HL-60 (cell line): ENCODE measurements around the gene MIAT.

Source experiments
- DNase-seq, 2 experiments: peaks; one replicate each; pipeline ENCODE4 v3.0.0-alpha.2; 2010 to 2020; ENCODE audit warnings: low read depth in 1 of 2, low spot score in 1 of 2
- H3K27ac ChIP-seq: fragments of 250-450 bp; sonication (Bioruptor Pico); replicated peaks from 2 replicates; pipeline ENCODE4 v1.5.1; 2020; ENCODE audit warnings: mild to moderate bottlenecking, moderate library complexity
- H3K27me3 ChIP-seq: fragments of 250-450 bp; sonication (Bioruptor Pico); 2 replicates; pipeline ENCODE4 v1.5.1; 2021; ENCODE audit warnings: mild to moderate bottlenecking, moderate library complexity; ENCODE audit not compliant: insufficient read depth, poor library complexity, severe bottlenecking
- H3K4me3 ChIP-seq: replicated peaks from 2 replicates; pipeline ENCODE4 v1.5.1; 2011; ENCODE audit warnings: mild to moderate bottlenecking, control low read depth, low read length; ENCODE audit not compliant: insufficient read depth
- CTCF ChIP-seq: IDR thresholded peaks from one replicate; pipeline ENCODE4 v1.5.1; 2011; ENCODE audit warnings: low read length, control low read depth, inconsistent platforms; ENCODE audit not compliant: insufficient read depth
- GABPA ChIP-seq: IDR thresholded peaks from 2 replicates; pipeline ENCODE4 v1.6.1; 2012; ENCODE audit warnings: low read depth
- POLR2AphosphoS5 ChIP-seq: IDR thresholded peaks from 2 replicates; pipeline ENCODE4 v1.6.1; 2012; ENCODE audit warnings: low read depth
- REST ChIP-seq: IDR thresholded peaks from 2 replicates; pipeline ENCODE4 v1.6.1; 2012; ENCODE audit warnings: low read depth; ENCODE audit not compliant: insufficient replicate concordance
- SPI1 ChIP-seq: IDR thresholded peaks from 2 replicates; pipeline ENCODE4 v1.6.1; 2012; ENCODE audit warnings: low read depth, mild to moderate bottlenecking, borderline replicate concordance

The MIAT gene

GRCh38 chr22:26658161-26658560 lies 773 bp downstream of the MIAT start:
- no peak for TF ChIP-seq REST
- no peak for TF ChIP-seq CTCF
- no peak for TF ChIP-seq POLR2AphosphoS5
- TF ChIP-seq GABPA, result no peak
- no peak for TF ChIP-seq SPI1
- Histone ChIP-seq H3K4me3 (peak overlapping the region; percentile 35; the same call in 1 of the 2 replicates), H3K27ac (no peak overlapping the region), H3K27me3 (peaks cover 13% of the 10 kb centered on the region)
- no peak for DNase-seq

- Histone ChIP-seq H3K27ac (no peak overlapping the region), H3K27me3 (peaks cover 13% of the 10 kb centered on the region), H3K4me3 (peak overlapping the region; percentile 35)
- DNase-seq, result peak; percentile 76 to 83
- TF ChIP-seq CTCF, result no peak
- TF ChIP-seq REST, result no peak
- no peak for TF ChIP-seq POLR2AphosphoS5
- TF ChIP-seq GABPA, result no peak
- TF ChIP-seq SPI1, result 0 out of 2 replicates have a peak, but pooled peaks have one; percentile 18
Measured at GRCh38 chr22:26658671-26659478, 1.5 kb downstream of the MIAT start.

- no peak for DNase-seq
- no peak overlapping the region for H3K4me3 ChIP-seq
- H3K27ac ChIP-seq, result peak overlapping the region; percentile 16; the same call in 1 of the 2 replicates
- TF ChIP-seq GABPA (no peak), REST (no peak), SPI1 (no peak), CTCF (no peak)
- peaks cover 13% of the 10 kb centered on the region for H3K27me3 ChIP-seq
Measured at GRCh38 chr22:26660356-26660755, 3.0 kb downstream of the MIAT start.
